ENCODE results near the gene ODR4.
"Not testable (repeated sequence)": the region's sequence is repeated elsewhere in the genome, so short reads cannot be mapped to it uniquely, and the experiment has no call there.

ODR4 gene

GRCh38 chr1:186421446-186421845 is 45.8 kb downstream of the ODR4 start:
- DNase-seq (ENCODE audit: low spot score): no peak

- DNase-seq (ENCODE audit: low spot score): no peak
These were observed 48.9 kb downstream of the ODR4 start for GRCh38 chr1:186424539-186424938.

GRCh38 chr1:186426118-186426517 is 50.5 kb downstream of the ODR4 start:
- DNase-seq (ENCODE audit: low spot score): no peak

- no peak for DNase-seq (ENCODE audit: low spot score)
These were observed 53.4 kb downstream of the ODR4 start for GRCh38 chr1:186429017-186429416.

- no peak for DNase-seq (ENCODE audit: low spot score)
These were observed 59.7 kb downstream of the ODR4 start for GRCh38 chr1:186435336-186435735.

- DNase-seq (ENCODE audit: low spot score): no peak
These were observed 62.9 kb downstream of the ODR4 start for GRCh38 chr1:186438567-186438966.

GRCh38 chr1:186440584-186440983 is 64.9 kb downstream of the ODR4 start:
- no peak for DNase-seq (ENCODE audit: low spot score)

GRCh38 chr1:186442651-186443375 is 67.2 kb downstream of the ODR4 start:
- no peak for DNase-seq (ENCODE audit: low spot score)

- DNase-seq (ENCODE audit: low spot score): no peak
These were observed 68.0 kb downstream of the ODR4 start for GRCh38 chr1:186443638-186444037.

GRCh38 chr1:186446152-186446551 is 70.5 kb downstream of the ODR4 start:
- DNase-seq (ENCODE audit: low spot score): no peak

- no peak for DNase-seq (ENCODE audit: low spot score)
These were observed 79.3 kb downstream of the ODR4 start for GRCh38 chr1:186454981-186455380.

GRCh38 chr1:186456729-186457255 is 81.2 kb downstream of the ODR4 start:
- DNase-seq (ENCODE audit: low spot score): no peak

GRCh38 chr1:186459161-186459560 is 83.5 kb downstream of the ODR4 start:
- not testable (repeated sequence) for DNase-seq (ENCODE audit: low spot score)

GRCh38 chr1:186461014-186461413 is 85.4 kb downstream of the ODR4 start, which contains the start of gene PDC:
PDC (minus strand) TSS chr1:186461114; CDS start chr1:186449459, 11,655 bp downstream.
- DNase-seq (ENCODE audit: low spot score): no peak

GRCh38 chr1:186463511-186463910 is 87.9 kb downstream of the ODR4 start:
- no peak for DNase-seq (ENCODE audit: low spot score)

- no peak for DNase-seq (ENCODE audit: low spot score)
These were observed 88.3 kb downstream of the ODR4 start for GRCh38 chr1:186463926-186464325.

- not testable (repeated sequence) for DNase-seq (ENCODE audit: low spot score)
These were observed 89.9 kb downstream of the ODR4 start for GRCh38 chr1:186465491-186465890.

GRCh38 chr1:186465946-186466345 is 90.3 kb downstream of the ODR4 start:
- DNase-seq (ENCODE audit: low spot score): no peak

Data from hepatic stellate cell (primary cell).